Endothelial cell of umbilical vein (primary cell): ENCODE results near the gene TUT7. TPM values are rescaled to one million over a fixed set of nuclear protein-coding genes. Genes with fewer than 3 reads are reported as not detected.

ENCODE experiments used
- BruUV-seq: library from RNA; stranded (reverse); fragments of 400-500 nt; replicated peaks from 2 replicates; lab custom pipeline; 2021; lab: Mats Ljungman, UMichigan
- CTCF ChIA-PET: fragments of 300-600, 350-600 bp; sonication (Branson Sonifier 250); formaldehyde crosslinking; loops from one replicate; lab custom pipeline; 2021; ENCODE audit warnings: antibody characterized with exemption, inconsistent platforms; lab: Charles Lee
- POLR2A ChIA-PET: fragments of 300-600, 350-600 bp; sonication (Branson Sonifier 250); formaldehyde crosslinking; loops from one replicate; lab custom pipeline; 2021; ENCODE audit warnings: antibody characterized with exemption, inconsistent platforms; lab: Charles Lee
- DNase-seq: peaks from one replicate; pipeline ENCODE4 v3.0.0-alpha.2; 2011; ENCODE audit warnings: low read depth, low spot score
- FAIRE-seq: peaks from 2 replicates; lab custom pipeline; 2011; peaks lifted over from hg19 to GRCh38; lab: Jason Lieb, UNC
- H2AFZ ChIP-seq: 2 replicates; pipeline ENCODE4 v1.6.0; 2012; ENCODE audit warnings: low read depth, low read length, control low read depth, inconsistent platforms
- H3K27ac ChIP-seq: 2 replicates; pipeline ENCODE4 v1.5.1; 2011; ENCODE audit warnings: low read depth, mild to moderate bottlenecking, control low read depth, low read length, moderate library complexity; ENCODE audit not compliant: insufficient read depth
- H3K27me3 ChIP-seq, 2 experiments: 2 replicates each; pipeline versions ENCODE4 v1.6.0 to v1.6.1; 2011; ENCODE audit warnings: low read length in 2 of 2, mixed read lengths in 1 of 2; ENCODE audit not compliant: control insufficient read depth in 2 of 2, insufficient read depth in 2 of 2
- H3K36me3 ChIP-seq, 2 experiments: 2 replicates in 1 of 2; 3 replicates in 1 of 2; pipeline ENCODE4 v1.5.1; 2011; ENCODE audit warnings: low read length in 2 of 2, mild to moderate bottlenecking in 1 of 2, moderate library complexity in 1 of 2; ENCODE audit not compliant: control insufficient read depth in 2 of 2, insufficient read depth in 2 of 2; ENCODE audit errors: extremely low read depth in 1 of 2
- H3K4me1 ChIP-seq: 3 replicates; pipeline ENCODE4 v1.5.1; 2011; ENCODE audit warnings: mild to moderate bottlenecking, low read length; ENCODE audit not compliant: control insufficient read depth, insufficient read depth; ENCODE audit errors: extremely low read depth
- H3K4me2 ChIP-seq: 2 replicates; pipeline ENCODE4 v1.6.1; 2011; ENCODE audit warnings: low read length, control low read depth, mixed read lengths; ENCODE audit not compliant: insufficient read depth
- H3K4me3 ChIP-seq, 3 experiments: fragments of 200-600 bp in 1 of 3; sonication (generic), shearing (Covaris generic) in 1 of 3; replicated peaks in 1 of 3; 2 replicates each; pipeline ENCODE4 v1.5.1; 2011 to 2016; ENCODE audit warnings: control low read depth in 3 of 3, low read length in 3 of 3, mild to moderate bottlenecking in 2 of 3, inconsistent platforms in 1 of 3, low read depth in 1 of 3, moderate library complexity in 1 of 3; ENCODE audit not compliant: insufficient read depth in 1 of 3
- H3K79me2 ChIP-seq: 2 replicates; pipeline ENCODE4 v1.6.0; 2012; ENCODE audit warnings: low read length, inconsistent platforms; ENCODE audit not compliant: control insufficient read depth, insufficient read depth
- H3K9ac ChIP-seq: replicated peaks from 2 replicates; pipeline ENCODE3; 2011; ENCODE audit warnings: low read length, control low read depth; ENCODE audit not compliant: insufficient read depth; ENCODE audit errors: extremely low read depth
- H3K9me1 ChIP-seq: replicated peaks from 3 replicates; pipeline ENCODE4 v1.6.0; 2011; ENCODE audit warnings: mild to moderate bottlenecking, low read length; ENCODE audit not compliant: control insufficient read depth, insufficient read depth; ENCODE audit errors: extremely low read depth
- H3K9me3 ChIP-seq: replicated peaks from 2 replicates; pipeline ENCODE4 v1.5.1; 2012; ENCODE audit warnings: low read length, inconsistent platforms; ENCODE audit not compliant: control insufficient read depth, insufficient read depth
- H4K20me1 ChIP-seq: replicated peaks from 2 replicates; pipeline ENCODE3; 2011; ENCODE audit warnings: mild to moderate bottlenecking, low read length; ENCODE audit not compliant: control insufficient read depth, insufficient read depth; ENCODE audit errors: extremely low read depth
- EZH2 ChIP-seq: IDR thresholded peaks from 2 replicates; pipeline ENCODE4 v1.6.1; 2012; ENCODE audit warnings: borderline replicate concordance, low read depth, mild to moderate bottlenecking, moderate library complexity, low read length, inconsistent platforms; ENCODE audit not compliant: severe bottlenecking
- FOS ChIP-seq: IDR thresholded peaks from 2 replicates; pipeline ENCODE4 v1.6.1; 2011; ENCODE audit warnings: mild to moderate bottlenecking, low read length, moderate library complexity, borderline replicate concordance; ENCODE audit not compliant: insufficient read depth
- GATA2 ChIP-seq: IDR thresholded peaks from 2 replicates; pipeline ENCODE4 v1.7.0; 2011; ENCODE audit warnings: low read depth, mild to moderate bottlenecking, moderate library complexity, mixed read lengths, low read length; ENCODE audit not compliant: insufficient read length, insufficient read depth
- JUN ChIP-seq: IDR thresholded peaks from 2 replicates; pipeline ENCODE4 v1.6.1; 2011; ENCODE audit warnings: borderline replicate concordance, low read depth; ENCODE audit not compliant: insufficient read length, insufficient read depth
- MAX ChIP-seq: IDR thresholded peaks from 2 replicates; pipeline ENCODE4 v1.6.1; 2011; ENCODE audit not compliant: insufficient read depth, insufficient read length
- MYC ChIP-seq: IDR thresholded peaks from one replicate; pipeline ENCODE4 v1.6.1; 2011; ENCODE audit warnings: mild to moderate bottlenecking, low read depth, low read length
- POLR2A ChIP-seq: IDR thresholded peaks from 2 replicates; pipeline ENCODE4 v1.6.1; 2012; ENCODE audit warnings: low read depth, mild to moderate bottlenecking, control low read depth, low read length
- POLR2AphosphoS5 ChIP-seq: IDR thresholded peaks from 2 replicates; pipeline ENCODE4 v1.6.1; 2012; ENCODE audit warnings: low read depth, mild to moderate bottlenecking, control low read depth, low read length, moderate library complexity; ENCODE audit not compliant: insufficient read depth
- dilution Hi-C: fragments of 300-500 bp; cut with MboI; formaldehyde crosslinking; loops from one replicate; pipeline ENCODE4 v1.15.0; 2019; ENCODE audit warnings: low sequenced_read_pairs; ENCODE audit not compliant: extremely low pct_ligation_motif_present
- intact Hi-C: fragments of 100-400 bp; cut with micrococcal nuclease; formaldehyde crosslinking; loops from one replicate; pipeline ENCODE4 v1.10.0; 2022
- polyA plus RNA-seq, 4 experiments: library from polyadenylated mRNA; depleted of rRNA in 3 of 4; stranded (reverse) in 3 of 4; unstranded in 1 of 4; fragments of >200 nt; gene quantifications; 2 replicates each; pipeline versions ENCODE4 v1.2.1 to v1.2.3, GENCODE V29; 2011 to 2012; ENCODE audit warnings: missing spikeins in 1 of 4
- total RNA-seq: library from RNA; stranded (reverse); gene quantifications from 2 replicates; pipeline ENCODE4 v1.2.3, GENCODE V29; 2021
- TF ChIP-seq, protein P1 (sequence below), 2 donors: IDR thresholded peaks; 1 replicate in 1 of 2; 2 replicates in 1 of 2; pipeline ENCODE4 v1.5.1; 2011; ENCODE audit warnings: low read length in 2 of 2, mild to moderate bottlenecking in 2 of 2, moderate library complexity in 2 of 2, control low read depth in 1 of 2, inconsistent platforms in 1 of 2, low read depth in 1 of 2; ENCODE audit not compliant: insufficient read depth in 1 of 2; ENCODE audit errors: extremely low read depth in 1 of 2

TUT7 gene
- total and polyA plus RNA-seq, 2 donors (not counting 3 experiments of a cell fraction or from before 2014, with no cell fraction given) = 5.1 to 19.0 TPM

GRCh38 chr9:86272221-86272620 lies 82.0 kb downstream of the TUT7 start:
- Histone ChIP-seq H3K4me3 (no peak overlapping the region), H3K4me2 (no peak overlapping the region), H3K36me3 (peaks cover 3 to 6% of the 10 kb centered on the region in 2 experiments), H3K9me1 (no peaks in the 10 kb centered on the region), H3K27ac (no peak overlapping the region), H2AFZ (no peak overlapping the region), H4K20me1 (peaks cover 2% of the 10 kb centered on the region), H3K79me2 (peaks cover 31% of the 10 kb centered on the region), H3K4me1 (no peaks in the 10 kb centered on the region), H3K9me3 (no peaks in the 10 kb centered on the region), H3K27me3 (no peaks in the 10 kb centered on the region), H3K9ac (no peak overlapping the region)
- ChIA-PET CTCF (no interaction called here), POLR2A (no interaction called here)
- intact Hi-C loops = no loop called here
- TF ChIP-seq, protein P1, sequence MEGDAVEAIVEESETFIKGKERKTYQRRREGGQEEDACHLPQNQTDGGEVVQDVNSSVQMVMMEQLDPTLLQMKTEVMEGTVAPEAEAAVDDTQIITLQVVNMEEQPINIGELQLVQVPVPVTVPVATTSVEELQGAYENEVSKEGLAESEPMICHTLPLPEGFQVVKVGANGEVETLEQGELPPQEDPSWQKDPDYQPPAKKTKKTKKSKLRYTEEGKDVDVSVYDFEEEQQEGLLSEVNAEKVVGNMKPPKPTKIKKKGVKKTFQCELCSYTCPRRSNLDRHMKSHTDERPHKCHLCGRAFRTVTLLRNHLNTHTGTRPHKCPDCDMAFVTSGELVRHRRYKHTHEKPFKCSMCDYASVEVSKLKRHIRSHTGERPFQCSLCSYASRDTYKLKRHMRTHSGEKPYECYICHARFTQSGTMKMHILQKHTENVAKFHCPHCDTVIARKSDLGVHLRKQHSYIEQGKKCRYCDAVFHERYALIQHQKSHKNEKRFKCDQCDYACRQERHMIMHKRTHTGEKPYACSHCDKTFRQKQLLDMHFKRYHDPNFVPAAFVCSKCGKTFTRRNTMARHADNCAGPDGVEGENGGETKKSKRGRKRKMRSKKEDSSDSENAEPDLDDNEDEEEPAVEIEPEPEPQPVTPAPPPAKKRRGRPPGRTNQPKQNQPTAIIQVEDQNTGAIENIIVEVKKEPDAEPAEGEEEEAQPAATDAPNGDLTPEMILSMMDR (IDR thresholded peaks at IDR 0.05; ENCODE audit: extremely low read depth in 1 of 2, insufficient read depth in 1 of 2, low read depth in 1 of 2, low read length in 2 of 2) = no peak
- no peak for TF ChIP-seq POLR2A
- TF ChIP-seq GATA2 = no peak
- no peak for TF ChIP-seq JUN
- TF ChIP-seq POLR2AphosphoS5 = no peak
- TF ChIP-seq MYC = no peak
- FAIRE-seq = no peak
- BruUV-seq = no TSS peak
- no peak for DNase-seq
- dilution Hi-C loops = no loop called here

GRCh38 chr9:86263876-86264275 lies 90.3 kb downstream of the TUT7 start:
- ChIA-PET CTCF (no interaction called here), POLR2A (no interaction called here)
- no peak for TF ChIP-seq EZH2
- no peak for TF ChIP-seq GATA2
- no peak for TF ChIP-seq MAX
- no peak for TF ChIP-seq MYC
- TF ChIP-seq, protein P1 (IDR thresholded peaks at IDR 0.05; ENCODE audit: extremely low read depth in 1 of 2, insufficient read depth in 1 of 2, low read depth in 1 of 2, low read length in 2 of 2) = no peak
- TF ChIP-seq FOS = no peak
- TF ChIP-seq POLR2A = no peak
- no peak for TF ChIP-seq POLR2AphosphoS5
- no peak for TF ChIP-seq JUN
- Histone ChIP-seq H3K9me1 (no peaks in the 10 kb centered on the region), H2AFZ (no peak overlapping the region), H3K4me3 (no peak overlapping the region), H3K4me2 (no peak overlapping the region), H3K9ac (no peak overlapping the region), H3K79me2 (peaks cover 6% of the 10 kb centered on the region), H3K27me3 (no peaks in the 10 kb centered on the region), H3K9me3 (no peaks in the 10 kb centered on the region), H3K27ac (no peak overlapping the region), H4K20me1 (peaks cover 2% of the 10 kb centered on the region), H3K36me3 (peaks cover 0 to 4% of the 10 kb centered on the region in 2 experiments), H3K4me1 (peaks cover 5% of the 10 kb centered on the region)
- no peak for FAIRE-seq
- intact Hi-C loops = no loop called here
- DNase-seq = no peak
- no TSS peak for BruUV-seq
- dilution Hi-C loops = no loop called here
